K562 (cell line): Measurements from ENCODE around the gene SLC38A1. TPM values are rescaled to one million over a fixed set of nuclear protein-coding genes. Genes with fewer than 3 reads are reported as not detected.

Experiments
- ARID2 ChIP-seq: fragments of 450-650 bp; IDR thresholded peaks from 2 replicates; pipeline ENCODE4 v1.6.1; 2017; ENCODE audit warnings: antibody characterized with exemption, mild to moderate bottlenecking
- ARNT ChIP-seq, 2 experiments: fragments of 450-650 bp; IDR thresholded peaks; 2 replicates each; pipeline ENCODE4 v1.6.1; 2016; ENCODE audit warnings: mild to moderate bottlenecking in 1 of 2
- ATF3 ChIP-seq, 2 experiments: fragments of 450-650 bp in 1 of 2; sonication (generic) in 1 of 2; formaldehyde crosslinking in 1 of 2; IDR thresholded peaks in 1 of 2; conservative IDR thresholded peaks in 1 of 2; 2 replicates each; pipeline versions ENCODE4 v1.6.1 to v1.8.1; 2016 to 2023; ENCODE audit warnings: mild to moderate bottlenecking in 2 of 2, moderate library complexity in 2 of 2, inconsistent platforms in 1 of 2, missing genetic modification reagents in 1 of 2
- CBX2 ChIP-seq: fragments of 200-600 bp; sonication (generic); IDR thresholded peaks from one replicate; pipeline ENCODE4 v1.6.1; 2012; ENCODE audit warnings: mild to moderate bottlenecking, low read length, inconsistent platforms; ENCODE audit not compliant: insufficient read depth, poor library complexity, severe bottlenecking
- ETV1 ChIP-seq: fragments of 450-650 bp; conservative IDR thresholded peaks from 2 replicates; pipeline ENCODE4 v1.6.1; 2016; ENCODE audit warnings: missing genetic modification characterization, control low read depth, low read depth, missing compliant biosample characterization
- GATAD2B ChIP-seq: fragments of 450-650 bp; IDR thresholded peaks from 2 replicates; pipeline ENCODE4 v1.6.1; 2017; ENCODE audit warnings: mild to moderate bottlenecking, borderline replicate concordance
- GTF2A2 ChIP-seq: IDR thresholded peaks from 2 replicates; pipeline ENCODE4 v1.6.1; 2016; ENCODE audit warnings: mild to moderate bottlenecking, missing genetic modification characterization, missing compliant biosample characterization
- JUNB ChIP-seq: fragments of 450-650 bp; formaldehyde crosslinking; conservative IDR thresholded peaks from 2 replicates; pipeline ENCODE4 v1.4.0; 2020; ENCODE audit warnings: mild to moderate bottlenecking
- KHSRP ChIP-seq: fragments of 450-650 bp; IDR thresholded peaks from 2 replicates; pipeline ENCODE4 v1.6.1; 2017
- KLF16 ChIP-seq: IDR thresholded peaks from 2 replicates; pipeline ENCODE4 v1.6.1; 2016; ENCODE audit warnings: antibody characterized with exemption
- MCM2 ChIP-seq: fragments of 450-650 bp; IDR thresholded peaks from 2 replicates; pipeline ENCODE4 v1.6.1; 2017; ENCODE audit warnings: low read depth, mild to moderate bottlenecking
- NR2C1 ChIP-seq, 2 experiments: fragments of 450-650 bp; IDR thresholded peaks; 2 replicates each; pipeline ENCODE4 v1.6.1; 2017; ENCODE audit warnings: mild to moderate bottlenecking in 2 of 2, antibody characterized with exemption in 1 of 2, inconsistent platforms in 1 of 2, missing compliant biosample characterization in 1 of 2, missing genetic modification characterization in 1 of 2
- POLR2A ChIP-seq: fragments of 450-650 bp; conservative IDR thresholded peaks from 2 replicates; pipeline ENCODE4 v1.6.1; 2016
- RBM17 ChIP-seq: fragments of 200-400 bp; formaldehyde crosslinking; IDR thresholded peaks from 2 replicates; pipeline ENCODE4 v1.6.1; 2017; ENCODE audit warnings: low read depth, mild to moderate bottlenecking, low read length, borderline replicate concordance
- RCOR1 ChIP-seq, 2 experiments: IDR thresholded peaks; 2 replicates each; pipeline ENCODE4 v1.6.1; 2012; ENCODE audit warnings: low read depth in 2 of 2, low read length in 2 of 2, borderline replicate concordance in 1 of 2, improper control_type of control experiment in 1 of 2
- SMARCA5 ChIP-seq: fragments of 450-650 bp; IDR thresholded peaks from 2 replicates; pipeline ENCODE4 v1.6.1; 2016
- TAF15 ChIP-seq: fragments of 200-400 bp; formaldehyde crosslinking; IDR thresholded peaks from 2 replicates; pipeline ENCODE4 v1.6.1; 2017; ENCODE audit warnings: mild to moderate bottlenecking, low read depth, low read length, moderate library complexity
- TFAM ChIP-seq: fragments of 250-450 bp; sonication (Bioruptor Pico); conservative IDR thresholded peaks from 2 replicates; pipeline ENCODE4 v1.5.0; 2021; ENCODE audit warnings: mild to moderate bottlenecking, moderate library complexity
- TSHZ1 ChIP-seq: fragments of 250-450 bp; sonication (Bioruptor Pico); IDR thresholded peaks from 2 replicates; pipeline ENCODE4 v1.4.0; 2020; ENCODE audit warnings: mild to moderate bottlenecking, moderate library complexity
- ZBTB8A ChIP-seq: fragments of 450-650 bp; IDR thresholded peaks from 2 replicates; pipeline ENCODE4 v1.6.1; 2018; ENCODE audit warnings: mild to moderate bottlenecking, moderate library complexity; ENCODE audit not compliant: partially characterized antibody
- ZNF212 ChIP-seq: fragments of 450-650 bp; formaldehyde crosslinking; IDR thresholded peaks from 2 replicates; pipeline ENCODE4 v1.4.0; 2020; ENCODE audit warnings: mild to moderate bottlenecking
- ZNF224 ChIP-seq: sonication (generic); formaldehyde crosslinking; IDR thresholded peaks from 2 replicates; pipeline ENCODE4 v1.8.0; 2022; ENCODE audit warnings: mild to moderate bottlenecking, missing genetic modification reagents
- ZNF239 ChIP-seq: fragments of 250-450 bp; sonication (Bioruptor Pico); IDR thresholded peaks from 2 replicates; pipeline ENCODE4 v1.4.0; 2020; ENCODE audit warnings: mild to moderate bottlenecking
- ZNF274 ChIP-seq: IDR thresholded peaks from 2 replicates; pipeline ENCODE4 v1.6.1; 2011; ENCODE audit warnings: low read depth, mild to moderate bottlenecking, low read length, moderate library complexity, borderline replicate concordance
- ZNF41 ChIP-seq: fragments of 250-450 bp; sonication (Bioruptor Pico); conservative IDR thresholded peaks from 2 replicates; pipeline ENCODE4 v1.4.0; 2020; ENCODE audit warnings: mild to moderate bottlenecking
- ZNF445 ChIP-seq: fragments of 250-450 bp; sonication (Bioruptor Pico); IDR thresholded peaks from 2 replicates; pipeline ENCODE4 v1.4.0; 2020; ENCODE audit warnings: low read depth, mild to moderate bottlenecking, moderate library complexity
- ZNF583 ChIP-seq: fragments of 250-450 bp; sonication (Bioruptor Pico); IDR thresholded peaks from 2 replicates; pipeline ENCODE4 v1.4.0; 2020
- ZNF644 ChIP-seq: fragments of 200-800 bp; sonication (Bioruptor generic); IDR thresholded peaks from 2 replicates; pipeline ENCODE4 v1.6.1; 2016; ENCODE audit warnings: low read depth, missing genetic modification characterization, missing compliant biosample characterization
- ZNF766 ChIP-seq: fragments of 200-800 bp; sonication (Bioruptor generic); conservative IDR thresholded peaks from 2 replicates; pipeline ENCODE4 v1.6.1; 2016; ENCODE audit warnings: missing genetic modification characterization, missing compliant biosample characterization
- polyA plus RNA-seq, 8 experiments: library from polyadenylated mRNA; depleted of rRNA in 4 of 8; stranded (reverse) in 5 of 8; unstranded in 3 of 8; fragments of >200 nt; fragmentation: Nextera tagmentation in 2 of 8; fragmentation: Illumina TruSeq in 1 of 8; extraction: Ambion mirVana in 2 of 8; extraction: Trizol in 1 of 8; gene quantifications; 2 replicates each; pipeline versions ENCODE4 v1.2.1 to v1.2.3, GENCODE V29; 2011 to 2014; ENCODE audit warnings: inconsistent platforms in 1 of 8, missing spikeins in 1 of 8
- total RNA-seq, 7 experiments: library from RNA; depleted of rRNA in 6 of 7; stranded (reverse); fragments of >200 nt in 6 of 7; fragmentation: Illumina TruSeq in 2 of 7; extraction: Trizol in 2 of 7; gene quantifications; 2 replicates each; pipeline versions ENCODE4 v1.2.1 to v1.2.3, GENCODE V29; 2011 to 2021; ENCODE audit warnings: low replicate concordance in 1 of 7

Gene SLC38A1
- total and polyA plus RNA-seq, 9 of the 15 experiments (the other 6 are each of a cell fraction or from before 2014, with no cell fraction given) = 51.9 to 112 (median 75.0) TPM

DNA sequence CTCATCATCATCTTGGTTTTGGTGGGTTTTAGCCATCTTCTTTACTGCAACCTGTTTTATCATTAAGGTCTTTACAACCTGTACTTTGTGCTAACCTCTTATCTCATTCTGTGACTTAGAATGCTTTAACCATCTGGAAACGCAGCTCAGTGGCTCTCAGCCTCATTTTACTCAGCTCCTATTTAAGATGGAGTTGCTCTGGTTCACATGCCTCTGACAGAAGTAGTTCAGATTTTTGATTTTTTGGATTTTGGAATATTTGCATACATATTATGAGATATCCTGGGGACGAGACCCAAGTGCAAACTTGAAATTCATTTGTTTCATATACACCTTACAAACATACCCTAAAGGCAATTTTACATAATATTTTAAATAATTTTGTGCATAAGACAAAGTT is 10.7 kb downstream of the SLC38A1 start (continued):
- TF ChIP-seq ATF3 (IDR thresholded peaks at IDR 0.05) = no peak
- TF ChIP-seq ATF3 (CRISPR knock-in tag; conservative IDR thresholded peaks at IDR 0.05) = no peak
- TF ChIP-seq ZNF583 (CRISPR knock-in tag) = peak; percentile 83
- peak; percentile 81 for TF ChIP-seq ZNF644
- no peak for TF ChIP-seq RBM17
- no peak for TF ChIP-seq ZBTB8A
- no peak for TF ChIP-seq ARNT (IDR thresholded peaks at IDR 0.05)
- TF ChIP-seq TFAM = no peak
- TF ChIP-seq ZNF212 (CRISPR knock-in tag) = no peak
- no peak for TF ChIP-seq NR2C1 (IDR thresholded peaks at IDR 0.05)
- peak; percentile 61 for TF ChIP-seq NR2C1 (tag; IDR thresholded peaks at IDR 0.05)
- TF ChIP-seq MCM2 = no peak
- TF ChIP-seq POLR2A = no peak
- no peak for TF ChIP-seq RCOR1 (IDR thresholded peaks at IDR 0.05; ENCODE audit: borderline replicate concordance in 1 of 2, low read depth in 2 of 2, low read length in 2 of 2)
- TF ChIP-seq CBX2 = no peak
- no peak for TF ChIP-seq JUNB (CRISPR knock-in tag)
- no peak for TF ChIP-seq GATAD2B
- TF ChIP-seq TAF15 = no peak
- no peak for TF ChIP-seq SMARCA5
- TF ChIP-seq ZNF224 (CRISPR knock-in tag) = no peak
- TF ChIP-seq TSHZ1 (CRISPR knock-in tag) = peak; percentile 72
- TF ChIP-seq KLF16 = no peak
- peak; percentile 72 for TF ChIP-seq ZNF41
- peak; percentile 85 for TF ChIP-seq GTF2A2 (tag)
- no peak; the same call in 1 of the 2 replicates for TF ChIP-seq ETV1 (tag)
- 0 out of 2 replicates have a peak, but pooled peaks have one; percentile 21 for TF ChIP-seq ZNF445 (CRISPR knock-in tag)
- no peak for TF ChIP-seq ZNF274
- TF ChIP-seq ZNF766 (CRISPR knock-in tag) = no peak
- TF ChIP-seq ARID2 = no peak
- no peak for TF ChIP-seq KHSRP
- no peak for TF ChIP-seq ZNF239 (CRISPR knock-in tag)
